Mesothelial cell of epicardium (in vitro differentiated cells): ENCODE data around the gene EHD4. TPM values are rescaled to one million over a fixed set of nuclear protein-coding genes. Genes with fewer than 3 reads are reported as not detected.

ENCODE experiments used
- DNase-seq, 2 experiments: peaks; one replicate each; pipeline ENCODE4 v3.0.0; 2021; ENCODE audit warnings: low spot score in 2 of 2; ENCODE audit not compliant: unreplicated experiment in 2 of 2
- H3K27ac Mint-ChIP-seq: 2 replicates; pipeline ENCODE4 v1.8.0; 2021; ENCODE audit warnings: mixed read lengths
- H3K27me3 Mint-ChIP-seq: 2 replicates; pipeline ENCODE4 v1.8.0; 2021; ENCODE audit warnings: low read depth, mixed read lengths
- H3K36me3 Mint-ChIP-seq: 2 replicates; pipeline ENCODE4 v1.8.0; 2021; ENCODE audit warnings: mixed read lengths
- H3K4me1 Mint-ChIP-seq: 2 replicates; pipeline ENCODE4 v1.8.0; 2021; ENCODE audit warnings: mixed read lengths
- H3K4me3 Mint-ChIP-seq: 2 replicates; pipeline ENCODE4 v1.8.0; 2021; ENCODE audit warnings: mild to moderate bottlenecking, moderate library complexity, mixed read lengths
- H3K9me3 Mint-ChIP-seq: 2 replicates; pipeline ENCODE4 v1.8.0; 2021; ENCODE audit warnings: mixed read lengths
- CTCF ChIP-seq: fragments of 200-600 bp; sonication (generic); IDR thresholded peaks from one replicate; pipeline ENCODE4 v1.5.0; 2021; ENCODE audit warnings: antibody characterized with exemption; ENCODE audit not compliant: unreplicated experiment
- total RNA-seq: library from RNA; stranded (reverse); gene quantifications from 3 replicates; pipeline ENCODE4 v1.2.1, GENCODE V29; 2021

The EHD4 gene
- total RNA-seq, 1 donor from 2014 or later: 16.1 TPM

GRCh38 chr15:41922353-41922752, 50.0 kb downstream of the EHD4 start:
- H3K4me1 Mint-ChIP-seq: peaks cover 7% of the 10 kb centered on the region
- H3K27me3 Mint-ChIP-seq: no peaks in the 10 kb centered on the region
- TF ChIP-seq CTCF: no peak
- DNase-seq: no peak
- H3K4me3 Mint-ChIP-seq: no peak overlapping the region
- no peaks in the 10 kb centered on the region for H3K36me3 Mint-ChIP-seq
- no peaks in the 10 kb centered on the region for H3K9me3 Mint-ChIP-seq
- no peak overlapping the region for H3K27ac Mint-ChIP-seq

- TF ChIP-seq CTCF: no peak
- peaks cover under 1% of the 10 kb centered on the region for H3K36me3 Mint-ChIP-seq
- H3K27ac Mint-ChIP-seq: no peak overlapping the region
- peaks cover 5% of the 10 kb centered on the region for H3K4me1 Mint-ChIP-seq
- H3K27me3 Mint-ChIP-seq: no peaks in the 10 kb centered on the region
- DNase-seq: no peak
- no peak overlapping the region for H3K4me3 Mint-ChIP-seq
- no peaks in the 10 kb centered on the region for H3K9me3 Mint-ChIP-seq
Observed at GRCh38 chr15:41921639-41922038, 50.7 kb downstream of the EHD4 start.

GRCh38 chr15:41921167-41921566, 51.2 kb downstream of the EHD4 start:
- no peaks in the 10 kb centered on the region for H3K9me3 Mint-ChIP-seq
- H3K4me1 Mint-ChIP-seq: peaks cover under 1% of the 10 kb centered on the region
- H3K36me3 Mint-ChIP-seq: peaks cover 5% of the 10 kb centered on the region
- no peak for TF ChIP-seq CTCF
- H3K27me3 Mint-ChIP-seq: no peaks in the 10 kb centered on the region
- DNase-seq: no peak
- no peak overlapping the region for H3K27ac Mint-ChIP-seq
- no peak overlapping the region for H3K4me3 Mint-ChIP-seq

GRCh38 chr15:41919954-41920538, 52.3 kb downstream of the EHD4 start:
- no peak for DNase-seq
- Mint-ChIP-seq H3K4me1 (no peaks in the 10 kb centered on the region), H3K27ac (no peak overlapping the region), H3K9me3 (no peaks in the 10 kb centered on the region), H3K4me3 (no peak overlapping the region), H3K27me3 (no peaks in the 10 kb centered on the region), H3K36me3 (peaks cover 5% of the 10 kb centered on the region)
- TF ChIP-seq CTCF: no peak

- Mint-ChIP-seq H3K36me3 (peaks cover 5% of the 10 kb centered on the region), H3K27ac (no peak overlapping the region), H3K4me3 (no peak overlapping the region), H3K4me1 (no peaks in the 10 kb centered on the region), H3K27me3 (no peaks in the 10 kb centered on the region), H3K9me3 (no peaks in the 10 kb centered on the region)
- no peak for TF ChIP-seq CTCF
- DNase-seq: no peak
Observed at GRCh38 chr15:41919201-41919820, 53.0 kb downstream of the EHD4 start.
